VCaP (cell line): ENCODE measurements around the gene WBP11.
A peak's percentile ranks its signal among the peaks of the same experiment; 100 is the strongest.

Experiments used
- H3K27ac ChIP-seq: fragments of 450-650 bp; 2 replicates; pipeline ENCODE4 v1.5.1; 2017
- CTCF ChIP-seq: fragments of 450-650 bp; conservative IDR thresholded peaks from 2 replicates; pipeline ENCODE4 v1.5.1; 2017; ENCODE audit warnings: mild to moderate bottlenecking, moderate library complexity

The WBP11 gene

GRCh38 chr12:14803011-14803829 lies at the start of gene WBP11, which contains the start of gene C12orf60:
WBP11 (minus strand) TSS chr12:14803478; CDS start chr12:14801383, 2,095 bp downstream.
C12orf60 (plus strand) TSS chr12:14803670; CDS start chr12:14822936, 19,266 bp downstream.
- TF ChIP-seq CTCF = no peak
- peak within 1 kb of the TSS; percentile 85 for H3K27ac ChIP-seq

GRCh38 chr12:14852880-14853279 lies 49.6 kb upstream of the WBP11 start:
- TF ChIP-seq CTCF = no peak

GRCh38 chr12:14850929-14851663 lies 47.8 kb upstream of the WBP11 start:
- TF ChIP-seq CTCF = no peak
- no peak overlapping the region for H3K27ac ChIP-seq

More at GRCh38 chr12:14852880-14853279, 49.6 kb upstream of the WBP11 start:
- no peak overlapping the region for H3K27ac ChIP-seq

- TF ChIP-seq CTCF = no peak
- no peak overlapping the region for H3K27ac ChIP-seq
Observed at GRCh38 chr12:14849661-14850060, 46.4 kb upstream of the WBP11 start.

- TF ChIP-seq CTCF = no peak
- H3K27ac ChIP-seq = peak overlapping the region; percentile 93
Observed at GRCh38 chr12:14846876-14847580, 43.8 kb upstream of the WBP11 start.

GRCh38 chr12:14846042-14846587 lies 42.8 kb upstream of the WBP11 start:
- H3K27ac ChIP-seq = peak overlapping the region; percentile 93
- no peak; the same call in 1 of the 2 replicates for TF ChIP-seq CTCF
